Astrocyte of the spinal cord (primary cell): Measurements from ENCODE around the gene OR2T1.

ENCODE experiments used
- DNase-seq: peaks from one replicate; pipeline ENCODE4 v3.0.0; 2011; ENCODE audit warnings: low read depth, low spot score
- H3K4me3 ChIP-seq: 2 replicates; pipeline ENCODE4 v1.5.1; 2011; ENCODE audit warnings: low read depth, mild to moderate bottlenecking, low read length, moderate library complexity
- in situ Hi-C: cut with HindIII; loops from 2 replicates; pipeline ENCODE4 v1.10.0; 2017; ENCODE audit warnings: low sequenced_read_pairs
- TF ChIP-seq, protein P1 (sequence below): IDR thresholded peaks from 2 replicates; pipeline ENCODE4 v1.5.1; 2012; ENCODE audit warnings: low read depth, mild to moderate bottlenecking, low read length, inconsistent platforms

OR2T1 gene, protein sequence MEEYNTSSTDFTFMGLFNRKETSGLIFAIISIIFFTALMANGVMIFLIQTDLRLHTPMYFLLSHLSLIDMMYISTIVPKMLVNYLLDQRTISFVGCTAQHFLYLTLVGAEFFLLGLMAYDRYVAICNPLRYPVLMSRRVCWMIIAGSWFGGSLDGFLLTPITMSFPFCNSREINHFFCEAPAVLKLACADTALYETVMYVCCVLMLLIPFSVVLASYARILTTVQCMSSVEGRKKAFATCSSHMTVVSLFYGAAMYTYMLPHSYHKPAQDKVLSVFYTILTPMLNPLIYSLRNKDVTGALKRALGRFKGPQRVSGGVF

DNA sequence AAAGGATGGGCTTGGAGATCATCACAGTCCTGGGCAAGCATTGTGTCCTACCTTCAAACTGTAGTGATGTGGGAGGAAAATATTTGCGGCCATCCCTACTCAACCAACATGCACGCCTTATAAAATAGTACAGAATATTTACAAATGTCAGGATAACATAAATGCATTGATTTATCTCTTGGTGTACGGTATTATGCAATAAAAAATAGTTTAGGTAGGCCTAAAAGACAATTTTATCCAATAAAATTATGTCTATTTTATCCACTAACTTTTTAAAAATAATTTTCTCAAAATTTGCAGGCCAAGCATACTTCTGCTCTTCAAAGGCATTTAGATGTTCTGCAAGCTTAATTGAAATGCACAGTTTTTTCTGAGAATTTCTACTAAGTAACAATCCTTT is at the start of gene OR2T1:
TSS of gene OR2T1 (plus strand) at position 301 of the 400 bp plus-strand sequence. CDS start 3,100 bp downstream, outside the sequence.
- in situ Hi-C loops, result no loop called here
- TF ChIP-seq, protein P1, sequence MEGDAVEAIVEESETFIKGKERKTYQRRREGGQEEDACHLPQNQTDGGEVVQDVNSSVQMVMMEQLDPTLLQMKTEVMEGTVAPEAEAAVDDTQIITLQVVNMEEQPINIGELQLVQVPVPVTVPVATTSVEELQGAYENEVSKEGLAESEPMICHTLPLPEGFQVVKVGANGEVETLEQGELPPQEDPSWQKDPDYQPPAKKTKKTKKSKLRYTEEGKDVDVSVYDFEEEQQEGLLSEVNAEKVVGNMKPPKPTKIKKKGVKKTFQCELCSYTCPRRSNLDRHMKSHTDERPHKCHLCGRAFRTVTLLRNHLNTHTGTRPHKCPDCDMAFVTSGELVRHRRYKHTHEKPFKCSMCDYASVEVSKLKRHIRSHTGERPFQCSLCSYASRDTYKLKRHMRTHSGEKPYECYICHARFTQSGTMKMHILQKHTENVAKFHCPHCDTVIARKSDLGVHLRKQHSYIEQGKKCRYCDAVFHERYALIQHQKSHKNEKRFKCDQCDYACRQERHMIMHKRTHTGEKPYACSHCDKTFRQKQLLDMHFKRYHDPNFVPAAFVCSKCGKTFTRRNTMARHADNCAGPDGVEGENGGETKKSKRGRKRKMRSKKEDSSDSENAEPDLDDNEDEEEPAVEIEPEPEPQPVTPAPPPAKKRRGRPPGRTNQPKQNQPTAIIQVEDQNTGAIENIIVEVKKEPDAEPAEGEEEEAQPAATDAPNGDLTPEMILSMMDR, result no peak
- H3K4me3 ChIP-seq, result no peak within 1 kb of the TSS
- DNase-seq, result no peak

DNA sequence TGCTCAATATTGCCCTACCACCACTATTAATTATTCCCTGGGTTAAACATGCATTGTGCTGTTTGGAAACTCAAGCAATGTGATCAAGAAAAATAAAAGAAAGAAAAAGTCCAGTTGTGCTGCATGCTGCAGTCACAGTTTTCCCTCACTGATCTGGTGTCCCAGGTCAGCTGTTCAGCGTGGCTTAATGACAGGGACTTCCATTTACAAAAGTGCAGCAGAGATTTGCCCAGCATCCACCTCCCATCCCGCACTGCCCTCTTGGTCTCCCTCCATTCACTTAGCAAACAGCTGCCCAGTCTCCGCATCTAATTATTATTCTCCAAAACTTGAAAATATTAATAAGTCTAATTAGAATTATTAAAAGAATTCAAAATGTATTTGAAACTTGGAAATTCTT is 43.4 kb upstream of the OR2T1 start:
- no peak for DNase-seq
- TF ChIP-seq, protein P1, result no peak
- in situ Hi-C loops, result no loop called here
- no peak overlapping the region for H3K4me3 ChIP-seq

DNA sequence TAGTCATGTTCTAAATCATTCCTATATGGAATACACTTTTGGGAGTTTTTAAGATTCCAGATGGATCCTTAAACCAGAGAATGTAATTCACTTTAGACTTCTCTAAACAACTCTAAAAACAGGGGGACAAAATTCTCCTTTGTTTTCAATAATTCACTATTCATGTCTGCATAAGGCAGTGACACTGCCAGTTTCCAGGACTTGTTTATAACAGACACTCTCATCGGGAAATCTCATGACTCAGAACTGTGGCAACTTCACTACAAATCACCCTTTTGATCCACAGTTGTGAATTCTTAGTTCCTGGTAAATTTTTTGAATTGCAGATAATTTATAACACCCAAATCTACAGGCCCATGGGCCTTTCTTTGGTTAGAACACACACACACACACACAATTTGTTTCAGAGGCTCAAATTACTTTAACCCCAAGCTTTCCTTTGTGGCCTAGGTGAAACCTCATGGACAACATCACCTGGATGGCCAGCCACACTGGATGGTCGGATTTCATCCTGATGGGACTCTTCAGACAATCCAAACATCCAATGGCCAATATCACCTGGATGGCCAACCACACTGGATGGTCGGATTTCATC is 41.6 kb upstream of the OR2T1 start, which contains the start of gene OR2T4:
TSS of gene OR2T4 (plus strand) at position 545 of the 595 bp plus-strand sequence. CDS start at position 545, 0 bp downstream.
- in situ Hi-C loops, result no loop called here
- no peak within 1 kb of the TSS for H3K4me3 ChIP-seq
- TF ChIP-seq, protein P1, result no peak
- DNase-seq, result no peak

DNA sequence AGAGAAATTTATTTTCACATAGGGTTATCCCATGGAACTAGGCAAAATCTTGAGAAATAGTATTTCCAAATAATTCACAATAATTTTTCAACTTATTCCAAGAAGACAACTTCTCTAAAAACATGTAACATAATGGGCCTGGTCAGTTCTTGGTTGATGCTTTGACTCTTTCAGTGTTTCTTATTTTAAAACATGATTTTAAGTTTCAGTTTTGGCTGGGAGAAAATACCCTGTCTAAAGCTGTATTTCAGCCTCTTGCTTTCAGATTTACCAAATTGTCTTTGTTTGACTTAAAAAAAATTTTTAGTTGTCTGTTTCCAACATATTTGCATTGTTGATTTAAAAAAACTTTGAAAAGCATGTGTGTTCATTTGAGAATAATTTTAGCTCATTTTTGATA is 36.2 kb upstream of the OR2T1 start:
- in situ Hi-C loops, result no loop called here
- TF ChIP-seq, protein P1, result no peak

DNA sequence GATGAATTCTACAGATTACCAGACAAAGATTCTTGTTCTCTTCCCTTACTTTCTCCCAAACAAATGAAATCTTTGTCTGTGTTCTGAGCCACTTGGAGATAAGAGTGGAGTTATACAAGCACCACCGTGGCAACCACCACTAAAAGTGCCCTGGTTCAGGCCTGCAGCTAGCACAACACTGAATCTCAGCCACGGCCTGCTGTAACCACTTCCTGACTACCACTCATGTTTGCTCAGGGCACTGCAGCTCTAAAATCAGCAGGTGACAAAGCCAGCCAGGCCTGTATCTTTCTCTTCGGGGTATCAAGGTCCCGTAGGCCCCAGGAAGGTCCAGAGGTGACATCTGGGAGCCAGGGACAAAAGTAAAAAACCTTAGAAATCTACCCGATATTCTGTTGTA is 30.5 kb upstream of the OR2T1 start:
- TF ChIP-seq, protein P1, result no peak
- H3K4me3 ChIP-seq, result no peak overlapping the region
- in situ Hi-C loops, result no loop called here
- DNase-seq, result no peak

More for the DNA sequence above, 36.2 kb upstream of the OR2T1 start:
- no peak for DNase-seq
- no peak overlapping the region for H3K4me3 ChIP-seq

DNA sequence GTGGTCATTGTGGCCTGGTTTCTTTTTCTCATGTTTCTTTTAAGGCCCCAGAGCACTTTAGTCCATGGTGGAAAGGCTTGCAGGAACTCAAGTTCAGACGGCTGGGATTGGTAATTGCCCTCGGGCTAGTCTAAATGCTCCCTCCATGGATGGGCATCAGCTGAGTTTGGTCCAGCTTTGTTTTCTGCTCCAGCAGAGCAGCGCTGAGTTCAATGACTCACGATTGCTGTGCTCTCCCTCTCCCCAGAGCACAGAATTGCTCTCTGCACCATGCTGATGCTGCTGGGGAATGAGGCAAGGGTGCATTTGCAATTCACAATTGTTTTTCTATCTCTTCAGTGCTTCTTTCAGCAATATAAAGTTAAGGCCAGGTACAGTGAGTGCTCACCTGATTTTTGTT is 29.1 kb upstream of the OR2T1 start:
- in situ Hi-C loops, result no loop called here
- TF ChIP-seq, protein P1, result no peak
- H3K4me3 ChIP-seq, result no peak overlapping the region
- no peak for DNase-seq
